Erythroblast (primary cell): ENCODE data around the gene RAB19.

Experiments
- GATA1 ChIP-seq: IDR thresholded peaks from 2 replicates; pipeline ENCODE4 v1.6.1; 2011; ENCODE audit warnings: low read depth, mild to moderate bottlenecking, control low read depth, low read length, moderate library complexity
- POLR2A ChIP-seq: IDR thresholded peaks from 2 replicates; pipeline ENCODE4 v1.6.1; 2011; ENCODE audit warnings: mild to moderate bottlenecking, low read length

- TF ChIP-seq POLR2A (no peak), GATA1 (no peak)
These were observed 13.8 kb upstream of the RAB19 start for GRCh38 chr7:140390034-140390433.
